ENCODE data around the gene CFAP299. TPM values are rescaled to one million over a fixed set of nuclear protein-coding genes. Genes with fewer than 3 reads are reported as not detected.
"Not testable (repeated sequence)": the region's sequence is repeated elsewhere in the genome, so short reads cannot be mapped to it uniquely, and the experiment has no call there.

The CFAP299 gene
- total RNA-seq, 1 experiment from 2014 or later, result 2.3 TPM

GRCh38 chr4:80309294-80310004 lies 26.1 kb upstream of the CFAP299 start:
- H3K4me1 ChIP-seq (replicated peaks), result peaks cover 59% of the 10 kb centered on the region
- no peak overlapping the region for H3K4me3 ChIP-seq
- no peaks in the 10 kb centered on the region for H3K9me3 ChIP-seq (replicated peaks)
- no peaks in the 10 kb centered on the region for H3K27me3 ChIP-seq (replicated peaks)
- H3K27ac ChIP-seq, result peak overlapping the region; percentile 86
- no peaks in the 10 kb centered on the region for H3K36me3 ChIP-seq
- peak; percentile 71 to 77 for DNase-seq (ENCODE audit: low read depth in 1 of 2, low spot score in 2 of 2)

- H3K27ac ChIP-seq, result no peak overlapping the region
- H3K4me3 ChIP-seq, result no peak overlapping the region
- no peaks in the 10 kb centered on the region for H3K36me3 ChIP-seq
- H3K9me3 ChIP-seq (replicated peaks), result no peaks in the 10 kb centered on the region
- no peak for DNase-seq (ENCODE audit: low read depth in 1 of 2, low spot score in 2 of 2)
- H3K4me1 ChIP-seq (replicated peaks), result peaks cover 42% of the 10 kb centered on the region
- H3K27me3 ChIP-seq (replicated peaks), result no peaks in the 10 kb centered on the region
Observed at GRCh38 chr4:80311130-80311529, 24.4 kb upstream of the CFAP299 start.

- no peak overlapping the region for H3K4me3 ChIP-seq
- H3K4me1 ChIP-seq (replicated peaks), result peaks cover 32% of the 10 kb centered on the region
- no peaks in the 10 kb centered on the region for H3K9me3 ChIP-seq (replicated peaks)
- H3K36me3 ChIP-seq, result no peaks in the 10 kb centered on the region
- H3K27me3 ChIP-seq (replicated peaks), result no peaks in the 10 kb centered on the region
- DNase-seq (ENCODE audit: low read depth in 1 of 2, low spot score in 2 of 2), result no peak
- H3K27ac ChIP-seq, result no peak overlapping the region
Observed at GRCh38 chr4:80312124-80312523, 23.4 kb upstream of the CFAP299 start.

- DNase-seq (ENCODE audit: low read depth in 1 of 2, low spot score in 2 of 2), result no peak
- H3K27ac ChIP-seq, result no peak overlapping the region
- peaks cover 17% of the 10 kb centered on the region for H3K4me1 ChIP-seq (replicated peaks)
- no peaks in the 10 kb centered on the region for H3K27me3 ChIP-seq (replicated peaks)
- no peaks in the 10 kb centered on the region for H3K9me3 ChIP-seq (replicated peaks)
- H3K36me3 ChIP-seq, result no peaks in the 10 kb centered on the region
- H3K4me3 ChIP-seq, result no peak overlapping the region
Observed at GRCh38 chr4:80313627-80314026, 21.9 kb upstream of the CFAP299 start.

GRCh38 chr4:80315848-80316247 lies 19.7 kb upstream of the CFAP299 start:
- not testable (repeated sequence) for H3K4me3 ChIP-seq; H3K36me3 ChIP-seq; H3K9me3 ChIP-seq (replicated peaks); DNase-seq (ENCODE audit: low read depth in 1 of 2, low spot score in 2 of 2); H3K27me3 ChIP-seq (replicated peaks); H3K27ac ChIP-seq; H3K4me1 ChIP-seq (replicated peaks)

GRCh38 chr4:80321341-80321740 lies 14.2 kb upstream of the CFAP299 start:
- Histone ChIP-seq H3K36me3 (no peaks in the 10 kb centered on the region), H3K9me3 (replicated peaks) (no peaks in the 10 kb centered on the region), H3K4me1 (replicated peaks) (peaks cover 17% of the 10 kb centered on the region), H3K4me3 (no peak overlapping the region), H3K27me3 (replicated peaks) (no peaks in the 10 kb centered on the region), H3K27ac (no peak overlapping the region)
- DNase-seq (ENCODE audit: low read depth in 1 of 2, low spot score in 2 of 2), result no peak

GRCh38 chr4:80321776-80322175 lies 13.8 kb upstream of the CFAP299 start:
- no peaks in the 10 kb centered on the region for H3K27me3 ChIP-seq (replicated peaks)
- no peak for DNase-seq (ENCODE audit: low read depth in 1 of 2, low spot score in 2 of 2)
- peaks cover 17% of the 10 kb centered on the region for H3K4me1 ChIP-seq (replicated peaks)
- H3K36me3 ChIP-seq, result no peaks in the 10 kb centered on the region
- H3K9me3 ChIP-seq (replicated peaks), result no peaks in the 10 kb centered on the region
- no peak overlapping the region for H3K27ac ChIP-seq
- H3K4me3 ChIP-seq, result no peak overlapping the region

- Histone ChIP-seq H3K4me3 (no peak overlapping the region), H3K27me3 (replicated peaks) (no peaks in the 10 kb centered on the region), H3K27ac (peak overlapping the region; percentile 34), H3K4me1 (replicated peaks) (peaks cover 17% of the 10 kb centered on the region), H3K9me3 (replicated peaks) (no peaks in the 10 kb centered on the region), H3K36me3 (no peaks in the 10 kb centered on the region)
- peak; percentile 55 to 60 for DNase-seq (ENCODE audit: low read depth in 1 of 2, low spot score in 2 of 2)
Observed at GRCh38 chr4:80322716-80323115, 12.8 kb upstream of the CFAP299 start.

- Histone ChIP-seq H3K4me3 (no peak overlapping the region), H3K9me3 (replicated peaks) (no peaks in the 10 kb centered on the region), H3K4me1 (replicated peaks) (peaks cover 16% of the 10 kb centered on the region), H3K27me3 (replicated peaks) (no peaks in the 10 kb centered on the region), H3K27ac (no peak overlapping the region), H3K36me3 (no peaks in the 10 kb centered on the region)
- no peak for DNase-seq (ENCODE audit: low read depth in 1 of 2, low spot score in 2 of 2)
Observed at GRCh38 chr4:80324171-80324570, 11.4 kb upstream of the CFAP299 start.

- Histone ChIP-seq H3K36me3 (no peaks in the 10 kb centered on the region), H3K27me3 (replicated peaks) (no peaks in the 10 kb centered on the region), H3K4me1 (replicated peaks) (peaks cover 20% of the 10 kb centered on the region; the same call in 1 of the 2 replicates), H3K4me3 (no peak overlapping the region), H3K9me3 (replicated peaks) (no peaks in the 10 kb centered on the region), H3K27ac (no peak overlapping the region)
- DNase-seq (ENCODE audit: low read depth in 1 of 2, low spot score in 2 of 2), result no peak
Observed at GRCh38 chr4:80331693-80332092, 3.8 kb upstream of the CFAP299 start.

GRCh38 chr4:80333121-80333520 lies 2.4 kb upstream of the CFAP299 start:
- Histone ChIP-seq H3K4me3 (no peak overlapping the region), H3K27me3 (replicated peaks) (no peaks in the 10 kb centered on the region), H3K27ac (no peak overlapping the region), H3K4me1 (replicated peaks) (peaks cover 21% of the 10 kb centered on the region; the same call in 1 of the 2 replicates), H3K9me3 (replicated peaks) (no peaks in the 10 kb centered on the region), H3K36me3 (no peaks in the 10 kb centered on the region)
- no peak for DNase-seq (ENCODE audit: low read depth in 1 of 2, low spot score in 2 of 2)

GRCh38 chr4:80334568-80334967 lies 962 bp upstream of the CFAP299 start:
- no peaks in the 10 kb centered on the region for H3K9me3 ChIP-seq (replicated peaks)
- no peak overlapping the region for H3K27ac ChIP-seq
- no peak overlapping the region for H3K4me3 ChIP-seq
- DNase-seq (ENCODE audit: low read depth in 1 of 2, low spot score in 2 of 2), result no peak
- peaks cover 21% of the 10 kb centered on the region; the same call in 1 of the 2 replicates for H3K4me1 ChIP-seq (replicated peaks)
- no peaks in the 10 kb centered on the region for H3K36me3 ChIP-seq
- no peaks in the 10 kb centered on the region for H3K27me3 ChIP-seq (replicated peaks)

GRCh38 chr4:80335226-80335553 lies 340 bp upstream of the CFAP299 start:
- no peaks in the 10 kb centered on the region for H3K27me3 ChIP-seq (replicated peaks)
- no peaks in the 10 kb centered on the region for H3K36me3 ChIP-seq
- DNase-seq (ENCODE audit: low read depth in 1 of 2, low spot score in 2 of 2), result no peak
- H3K9me3 ChIP-seq (replicated peaks), result no peaks in the 10 kb centered on the region
- H3K27ac ChIP-seq, result no peak overlapping the region
- H3K4me3 ChIP-seq, result peak overlapping the region; percentile 55
- H3K4me1 ChIP-seq (replicated peaks), result peaks cover 21% of the 10 kb centered on the region; the same call in 1 of the 2 replicates

GRCh38 chr4:80336582-80336981 lies 1.1 kb downstream of the CFAP299 start:
- DNase-seq (ENCODE audit: low read depth in 1 of 2, low spot score in 2 of 2), result peak; percentile 28 to 47
- peak overlapping the region; percentile 55 for H3K4me3 ChIP-seq
- H3K27me3 ChIP-seq (replicated peaks), result no peaks in the 10 kb centered on the region
- no peak overlapping the region for H3K27ac ChIP-seq
- H3K36me3 ChIP-seq, result no peaks in the 10 kb centered on the region
- H3K9me3 ChIP-seq (replicated peaks), result no peaks in the 10 kb centered on the region
- peaks cover 21% of the 10 kb centered on the region; the same call in 1 of the 2 replicates for H3K4me1 ChIP-seq (replicated peaks)

GRCh38 chr4:80340036-80340435 lies 4.5 kb downstream of the CFAP299 start:
- H3K27me3 ChIP-seq (replicated peaks), result no peaks in the 10 kb centered on the region
- H3K36me3 ChIP-seq, result no peaks in the 10 kb centered on the region
- no peak for DNase-seq (ENCODE audit: low read depth in 1 of 2, low spot score in 2 of 2)
- no peak overlapping the region for H3K4me3 ChIP-seq
- peaks cover 2% of the 10 kb centered on the region; the same call in 1 of the 2 replicates for H3K9me3 ChIP-seq (replicated peaks)
- H3K27ac ChIP-seq, result no peak overlapping the region
- peaks cover 8% of the 10 kb centered on the region; the same call in 1 of the 2 replicates for H3K4me1 ChIP-seq (replicated peaks)

Data from SJSA1 (cell line).